ENCODE data around the gene LUZP2. TPM values are rescaled to one million over a fixed set of nuclear protein-coding genes. Genes with fewer than 3 reads are reported as not detected.

LUZP2 gene
- total RNA-seq, result under 1 TPM in 1 of 2 donors, not detected in 1; 0.05 TPM
- polyA plus RNA-seq, result not detected

DNA sequence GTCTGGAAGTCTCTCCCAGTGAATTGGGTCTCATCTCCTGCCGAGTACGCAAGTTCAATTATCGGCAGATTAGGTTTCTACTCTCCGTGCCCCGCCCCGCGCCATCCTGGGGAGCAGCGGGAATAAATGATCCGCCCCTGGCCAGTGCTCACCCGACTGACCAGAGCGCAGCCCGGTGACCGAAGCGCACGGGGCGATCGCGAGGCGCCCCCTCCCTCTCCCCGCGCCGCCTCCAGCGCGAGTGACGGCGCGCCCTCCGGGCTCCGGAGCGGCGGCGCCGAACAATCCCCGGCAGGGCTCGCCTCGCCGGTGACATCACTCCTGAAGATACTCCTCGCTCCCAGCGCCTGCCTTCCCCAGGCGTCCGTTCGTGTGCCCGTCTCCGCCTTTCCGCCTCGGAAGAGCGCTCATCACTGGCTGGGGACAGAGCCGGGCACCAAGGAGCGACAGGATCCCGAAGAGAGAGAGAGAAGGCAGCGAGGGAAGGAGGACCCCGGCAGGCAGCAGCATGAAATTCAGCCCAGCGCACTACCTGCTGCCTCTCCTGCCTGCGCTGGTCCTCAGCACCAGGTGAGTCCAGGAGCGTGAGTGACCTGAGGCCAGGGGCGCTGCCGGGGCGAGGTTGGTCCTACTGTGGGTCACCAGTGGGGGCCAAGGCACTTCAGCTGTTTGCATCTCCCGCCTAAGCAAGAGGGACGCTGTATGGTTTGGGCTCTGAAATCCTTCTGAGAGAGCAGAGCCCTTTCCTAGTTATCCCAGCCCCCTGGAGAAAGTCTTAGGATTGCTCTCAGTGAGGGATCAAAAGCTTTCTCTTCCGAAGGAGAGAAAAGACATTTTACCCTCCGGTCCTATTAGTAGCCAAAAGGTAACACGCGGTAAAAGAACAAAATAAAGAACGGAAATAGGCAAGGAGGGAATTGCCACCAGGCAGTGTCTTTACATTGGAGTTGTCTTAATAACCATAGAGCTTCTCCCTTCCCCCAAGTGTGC lies at the start of gene LUZP2:
Gene LUZP2, plus strand, starts transcription at position 318 of the 990 bp plus-strand sequence.
- Histone ChIP-seq H3K27me3 (ENCODE audit: control insufficient read depth in 4 of 4, insufficient read depth in 4 of 4, low read length in 3 of 4) (peaks cover 0 to 2% (median under 1%) of the 10 kb centered on the region in 4 donors), H3K9ac (ENCODE audit: low read depth in 1 of 2, low read length in 2 of 2) (no peak within 1 kb of the TSS), H3K4me3 (ENCODE audit: low read depth in 1 of 3, low read length in 3 of 3) (peak within 1 kb of the TSS in 1 of 3 donors; percentile 36), H3K4me1 (ENCODE audit: control insufficient read depth in 4 of 4, insufficient read depth in 4 of 4, low read length in 3 of 4) (peaks cover 0 to 8% (median 6%) of the 10 kb centered on the region in 4 donors), H3K27ac (ENCODE audit: low read depth in 1 of 2, low read length in 2 of 2) (no peak within 1 kb of the TSS), H3K36me3 (ENCODE audit: control insufficient read depth in 4 of 4, insufficient read depth in 3 of 4, low read depth in 1 of 4, low read length in 3 of 4) (no peaks in the 10 kb centered on the region), H3K9me3 (ENCODE audit: control insufficient read depth in 4 of 4, low read length in 3 of 4) (no peaks in the 10 kb centered on the region)
- 5% methylated on average over 65 of the region's 65 CpGs for WGBS
- TF ChIP-seq YY1 (IDR thresholded peaks at IDR 0.05) (no peak), RAD21 (IDR thresholded peaks at IDR 0.05) (no peak), SP1 (IDR thresholded peaks at IDR 0.05) (no peak), FOXA1 (IDR thresholded peaks at IDR 0.05) (no peak), HNF4A (conservative IDR thresholded peaks at IDR 0.05) (no peak), NR2F2 (IDR thresholded peaks at IDR 0.05) (no peak), HNF4G (IDR thresholded peaks at IDR 0.05) (no peak), EGR1 (IDR thresholded peaks at IDR 0.05; ENCODE audit: low read depth in 2 of 2) (no peak), TAF1 (conservative IDR thresholded peaks at IDR 0.05) (no peak), JUND (IDR thresholded peaks at IDR 0.05) (no peak), REST (IDR thresholded peaks at IDR 0.05) (no peak), RXRA (IDR thresholded peaks at IDR 0.05) (no peak), ZBTB33 (IDR thresholded peaks at IDR 0.05) (no peak), FOXA2 (IDR thresholded peaks at IDR 0.05) (no peak), GABPA (IDR thresholded peaks at IDR 0.05 in 1 of 2, conservative IDR thresholded peaks at IDR 0.05 in 1 of 2) (no peak)
- TF ChIP-seq, protein P1, sequence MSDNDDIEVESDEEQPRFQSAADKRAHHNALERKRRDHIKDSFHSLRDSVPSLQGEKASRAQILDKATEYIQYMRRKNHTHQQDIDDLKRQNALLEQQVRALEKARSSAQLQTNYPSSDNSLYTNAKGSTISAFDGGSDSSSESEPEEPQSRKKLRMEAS (IDR thresholded peaks at IDR 0.05), result no peak
- TF ChIP-seq, protein P2, sequence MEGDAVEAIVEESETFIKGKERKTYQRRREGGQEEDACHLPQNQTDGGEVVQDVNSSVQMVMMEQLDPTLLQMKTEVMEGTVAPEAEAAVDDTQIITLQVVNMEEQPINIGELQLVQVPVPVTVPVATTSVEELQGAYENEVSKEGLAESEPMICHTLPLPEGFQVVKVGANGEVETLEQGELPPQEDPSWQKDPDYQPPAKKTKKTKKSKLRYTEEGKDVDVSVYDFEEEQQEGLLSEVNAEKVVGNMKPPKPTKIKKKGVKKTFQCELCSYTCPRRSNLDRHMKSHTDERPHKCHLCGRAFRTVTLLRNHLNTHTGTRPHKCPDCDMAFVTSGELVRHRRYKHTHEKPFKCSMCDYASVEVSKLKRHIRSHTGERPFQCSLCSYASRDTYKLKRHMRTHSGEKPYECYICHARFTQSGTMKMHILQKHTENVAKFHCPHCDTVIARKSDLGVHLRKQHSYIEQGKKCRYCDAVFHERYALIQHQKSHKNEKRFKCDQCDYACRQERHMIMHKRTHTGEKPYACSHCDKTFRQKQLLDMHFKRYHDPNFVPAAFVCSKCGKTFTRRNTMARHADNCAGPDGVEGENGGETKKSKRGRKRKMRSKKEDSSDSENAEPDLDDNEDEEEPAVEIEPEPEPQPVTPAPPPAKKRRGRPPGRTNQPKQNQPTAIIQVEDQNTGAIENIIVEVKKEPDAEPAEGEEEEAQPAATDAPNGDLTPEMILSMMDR (IDR thresholded peaks at IDR 0.05; ENCODE audit: low read depth, low read length, missing input control), result no peak
- TF ChIP-seq, protein P3, sequence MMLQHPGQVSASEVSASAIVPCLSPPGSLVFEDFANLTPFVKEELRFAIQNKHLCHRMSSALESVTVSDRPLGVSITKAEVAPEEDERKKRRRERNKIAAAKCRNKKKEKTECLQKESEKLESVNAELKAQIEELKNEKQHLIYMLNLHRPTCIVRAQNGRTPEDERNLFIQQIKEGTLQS (IDR thresholded peaks at IDR 0.05), result no peak
- no peak for DNase-seq (ENCODE audit: low spot score)

All from liver (tissue), 9 donors.